Astrocyte (in vitro differentiated cells and primary cell): Measurements from ENCODE around the gene MKNK2. TPM values are rescaled to one million over a fixed set of nuclear protein-coding genes. Genes with fewer than 3 reads are reported as not detected.

Source experiments
- DNase-seq: peaks from one replicate; pipeline ENCODE4 v3.0.0-alpha.2; 2010; ENCODE audit warnings: low read depth
- FAIRE-seq: peaks from 2 replicates; lab custom pipeline; 2011; peaks lifted over from hg19 to GRCh38; lab: Jason Lieb, UNC
- H2AFZ ChIP-seq: 2 replicates; pipeline ENCODE4 v1.6.0; 2012; ENCODE audit warnings: low read depth, low read length, inconsistent platforms
- H3K27ac ChIP-seq: 2 replicates; pipeline ENCODE4 v1.5.1; 2011; ENCODE audit warnings: low read depth, low read length, inconsistent platforms
- H3K27me3 ChIP-seq: 2 replicates; pipeline ENCODE4 v1.6.0; 2011; ENCODE audit warnings: low read length, inconsistent platforms; ENCODE audit not compliant: insufficient read depth
- H3K36me3 ChIP-seq: 2 replicates; pipeline ENCODE4 v1.5.1; 2011; ENCODE audit warnings: low read length, inconsistent platforms; ENCODE audit not compliant: insufficient read depth
- H3K4me1 ChIP-seq: 2 replicates; pipeline ENCODE4 v1.5.1; 2011; ENCODE audit warnings: low read length, inconsistent platforms; ENCODE audit not compliant: insufficient read depth
- H3K4me2 ChIP-seq: 2 replicates; pipeline ENCODE4 v1.6.0; 2012; ENCODE audit warnings: low read length, inconsistent platforms
- H3K4me3 ChIP-seq: 2 replicates; pipeline ENCODE4 v1.5.1; 2011; ENCODE audit warnings: low read depth, mild to moderate bottlenecking, low read length, inconsistent platforms; ENCODE audit not compliant: insufficient read depth
- H3K79me2 ChIP-seq: 2 replicates; pipeline ENCODE4 v1.6.0; 2012; ENCODE audit warnings: mild to moderate bottlenecking, low read length, inconsistent platforms; ENCODE audit not compliant: insufficient read depth
- H3K9ac ChIP-seq: 2 replicates; pipeline ENCODE4 v1.6.0; 2012; ENCODE audit warnings: mild to moderate bottlenecking, low read length, inconsistent platforms
- H3K9me3 ChIP-seq: 2 replicates; pipeline ENCODE4 v1.5.1; 2012; ENCODE audit warnings: low read depth, mild to moderate bottlenecking, low read length, inconsistent platforms; ENCODE audit not compliant: insufficient read depth
- H4K20me1 ChIP-seq: 2 replicates; pipeline ENCODE4 v1.6.0; 2012; ENCODE audit warnings: low read length, inconsistent platforms; ENCODE audit not compliant: insufficient read depth
- H3K27ac Mint-ChIP-seq: one replicate; pipeline ENCODE4 v1.8.0; 2021; ENCODE audit warnings: mild to moderate bottlenecking, mixed read lengths; ENCODE audit not compliant: unreplicated experiment
- H3K27me3 Mint-ChIP-seq: one replicate; pipeline ENCODE4 v1.8.0; 2021; ENCODE audit warnings: low read depth, mixed read lengths; ENCODE audit not compliant: unreplicated experiment
- H3K36me3 Mint-ChIP-seq: one replicate; pipeline ENCODE4 v1.8.0; 2021; ENCODE audit warnings: low read depth, mixed read lengths; ENCODE audit not compliant: unreplicated experiment
- H3K4me1 Mint-ChIP-seq: one replicate; pipeline ENCODE4 v1.8.0; 2021; ENCODE audit warnings: low read depth, mixed read lengths; ENCODE audit not compliant: unreplicated experiment
- H3K4me3 Mint-ChIP-seq: one replicate; pipeline ENCODE4 v1.8.0; 2021; ENCODE audit warnings: mild to moderate bottlenecking, moderate library complexity, mixed read lengths; ENCODE audit not compliant: unreplicated experiment
- H3K9me3 Mint-ChIP-seq: one replicate; pipeline ENCODE4 v1.8.0; 2021; ENCODE audit warnings: mild to moderate bottlenecking, mixed read lengths; ENCODE audit not compliant: unreplicated experiment
- EZH2 ChIP-seq: IDR thresholded peaks from 2 replicates; pipeline ENCODE4 v1.6.1; 2012; ENCODE audit warnings: mild to moderate bottlenecking, low read length, inconsistent platforms; ENCODE audit not compliant: insufficient read depth
- total RNA-seq: library from RNA; stranded (reverse); gene quantifications from 2 replicates; pipeline ENCODE4 v1.2.1, GENCODE V29; 2021
- TF ChIP-seq, protein P1 (sequence below): IDR thresholded peaks from 2 replicates; pipeline ENCODE4 v1.5.1; 2011; ENCODE audit warnings: low read depth, mild to moderate bottlenecking, inconsistent platforms, low read length, moderate library complexity; ENCODE audit not compliant: insufficient read depth

Gene MKNK2
- total RNA-seq, 1 donor from 2014 or later = 146 TPM

GRCh38 chr19:2079865-2080301 lies 28.8 kb upstream of the MKNK2 start:
- no peaks in the 10 kb centered on the region for H3K4me1 Mint-ChIP-seq
- no peak overlapping the region for H3K4me3 ChIP-seq
- H3K27me3 ChIP-seq = no peaks in the 10 kb centered on the region
- H4K20me1 ChIP-seq = peaks cover 50% of the 10 kb centered on the region
- no peak overlapping the region for H2AFZ ChIP-seq
- H3K9ac ChIP-seq = no peak overlapping the region
- H3K36me3 Mint-ChIP-seq = peaks cover 20% of the 10 kb centered on the region
- FAIRE-seq (no peak), DNase-seq (no peak)
- peaks cover 13% of the 10 kb centered on the region for H3K36me3 ChIP-seq
- H3K27me3 Mint-ChIP-seq = no peaks in the 10 kb centered on the region
- H3K4me1 ChIP-seq = no peaks in the 10 kb centered on the region
- no peak overlapping the region for H3K27ac Mint-ChIP-seq
- no peak for TF ChIP-seq EZH2
- TF ChIP-seq, protein P1, sequence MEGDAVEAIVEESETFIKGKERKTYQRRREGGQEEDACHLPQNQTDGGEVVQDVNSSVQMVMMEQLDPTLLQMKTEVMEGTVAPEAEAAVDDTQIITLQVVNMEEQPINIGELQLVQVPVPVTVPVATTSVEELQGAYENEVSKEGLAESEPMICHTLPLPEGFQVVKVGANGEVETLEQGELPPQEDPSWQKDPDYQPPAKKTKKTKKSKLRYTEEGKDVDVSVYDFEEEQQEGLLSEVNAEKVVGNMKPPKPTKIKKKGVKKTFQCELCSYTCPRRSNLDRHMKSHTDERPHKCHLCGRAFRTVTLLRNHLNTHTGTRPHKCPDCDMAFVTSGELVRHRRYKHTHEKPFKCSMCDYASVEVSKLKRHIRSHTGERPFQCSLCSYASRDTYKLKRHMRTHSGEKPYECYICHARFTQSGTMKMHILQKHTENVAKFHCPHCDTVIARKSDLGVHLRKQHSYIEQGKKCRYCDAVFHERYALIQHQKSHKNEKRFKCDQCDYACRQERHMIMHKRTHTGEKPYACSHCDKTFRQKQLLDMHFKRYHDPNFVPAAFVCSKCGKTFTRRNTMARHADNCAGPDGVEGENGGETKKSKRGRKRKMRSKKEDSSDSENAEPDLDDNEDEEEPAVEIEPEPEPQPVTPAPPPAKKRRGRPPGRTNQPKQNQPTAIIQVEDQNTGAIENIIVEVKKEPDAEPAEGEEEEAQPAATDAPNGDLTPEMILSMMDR = no peak
- H3K4me2 ChIP-seq = no peak overlapping the region
- no peak overlapping the region for H3K4me3 Mint-ChIP-seq
- H3K79me2 ChIP-seq = peaks cover 34% of the 10 kb centered on the region
- H3K27ac ChIP-seq = no peak overlapping the region
- H3K9me3 Mint-ChIP-seq = no peaks in the 10 kb centered on the region
- H3K9me3 ChIP-seq = no peaks in the 10 kb centered on the region

DNA sequence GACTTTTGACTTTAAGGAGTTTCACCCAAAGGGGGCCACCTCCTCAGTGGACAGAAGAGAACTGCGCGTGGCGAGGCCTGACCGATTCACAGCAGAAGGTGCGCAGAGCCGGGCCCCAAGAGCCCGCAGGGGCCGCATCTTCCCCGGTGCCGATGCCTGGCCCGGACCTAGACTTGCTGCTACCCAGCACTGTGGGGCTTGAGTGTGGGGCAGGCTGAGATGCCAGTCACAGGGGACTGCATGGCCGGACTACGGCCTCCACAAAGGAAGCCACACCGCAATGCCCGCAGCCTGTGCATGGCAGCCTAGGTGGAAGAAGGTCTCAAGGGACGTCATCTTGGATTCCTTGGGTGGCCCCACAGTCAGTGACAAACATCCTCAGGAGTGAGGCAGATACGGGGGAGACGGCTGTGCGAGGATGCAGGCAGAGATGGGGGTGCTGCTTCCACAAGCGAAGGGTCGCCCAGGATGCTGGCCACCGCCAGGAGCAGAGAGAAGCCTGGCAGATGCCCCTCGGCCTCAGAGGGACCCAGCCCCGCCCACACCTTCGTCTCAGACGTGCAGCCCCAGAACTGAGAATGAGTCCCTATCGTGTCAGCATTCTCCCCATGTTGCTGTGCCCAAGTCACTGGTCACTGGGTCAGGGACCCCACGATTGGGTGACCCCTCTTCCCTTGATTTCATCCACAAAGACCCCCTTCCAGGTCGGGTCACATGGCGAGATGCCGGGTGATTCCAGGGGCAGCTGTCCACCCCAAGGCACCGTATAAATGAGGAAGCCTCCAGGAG lies 28.2 kb upstream of the MKNK2 start:
- no peak overlapping the region for H3K9ac ChIP-seq
- Mint-ChIP-seq H3K4me1 (no peaks in the 10 kb centered on the region), H3K4me3 (no peak overlapping the region), H3K36me3 (peaks cover 20% of the 10 kb centered on the region), H3K27ac (no peak overlapping the region), H3K9me3 (no peaks in the 10 kb centered on the region), H3K27me3 (no peaks in the 10 kb centered on the region)
- no peak overlapping the region for H3K4me3 ChIP-seq
- H3K4me1 ChIP-seq = no peaks in the 10 kb centered on the region
- DNase-seq (no peak), FAIRE-seq (no peak)
- H2AFZ ChIP-seq = no peak overlapping the region
- H4K20me1 ChIP-seq = peaks cover 50% of the 10 kb centered on the region
- H3K27me3 ChIP-seq = no peaks in the 10 kb centered on the region
- TF ChIP-seq, protein P1 = no peak
- TF ChIP-seq EZH2 = no peak
- H3K4me2 ChIP-seq = no peak overlapping the region
- peaks cover 11% of the 10 kb centered on the region for H3K36me3 ChIP-seq
- H3K9me3 ChIP-seq = no peaks in the 10 kb centered on the region
- H3K79me2 ChIP-seq = peaks cover 34% of the 10 kb centered on the region
- no peak overlapping the region for H3K27ac ChIP-seq
